Measurements from ENCODE around the gene FSTL4.

FSTL4 gene

DNA sequence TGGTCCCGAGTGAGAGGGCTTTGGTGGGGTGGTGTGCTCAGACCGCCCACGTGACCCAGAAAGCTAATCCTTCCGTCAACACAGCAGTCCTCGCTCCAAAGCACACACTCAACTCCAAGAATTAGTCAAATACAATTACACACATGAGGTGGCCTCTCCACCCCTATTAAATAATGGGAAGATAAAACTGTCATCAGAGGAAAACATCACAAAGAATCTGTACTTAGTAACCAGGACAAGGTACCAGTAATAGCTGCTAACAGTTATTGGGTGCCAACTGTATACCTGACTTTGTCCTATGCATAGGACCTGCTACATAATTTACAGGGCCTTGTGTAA, 337.8 kb downstream of the FSTL4 start:
- no peaks in the 10 kb centered on the region for H3K36me3 ChIP-seq (ENCODE audit: control insufficient read depth, insufficient read depth, low read length)
- WGBS, 2 experiments (ENCODE audit: insufficient coverage in 2 of 2): no CpG with 5 or more reads among the region's 5 CpGs
- H3K9me3 ChIP-seq (ENCODE audit: control insufficient read depth, low read length): peaks cover 4% of the 10 kb centered on the region
- no peak overlapping the region for H3K4me3 ChIP-seq (ENCODE audit: extremely low read depth, insufficient read depth, low read length, poor library complexity, severe bottlenecking)
- H3K4me1 ChIP-seq (ENCODE audit: control insufficient read depth, insufficient read depth, low read length, poor library complexity, severe bottlenecking): peaks cover 12% of the 10 kb centered on the region
- H3K27ac ChIP-seq (ENCODE audit: low read depth, low read length, severe bottlenecking): no peak overlapping the region

- no peaks in the 10 kb centered on the region for H3K9me3 ChIP-seq (ENCODE audit: control insufficient read depth, low read length)
- no peak overlapping the region for H3K27ac ChIP-seq (ENCODE audit: low read depth, low read length, severe bottlenecking)
- 61 to 76% methylated on average over 8 of the region's 8 CpGs for WGBS, 2 experiments (ENCODE audit: insufficient coverage in 2 of 2)
- H3K4me1 ChIP-seq (ENCODE audit: control insufficient read depth, insufficient read depth, low read length, poor library complexity, severe bottlenecking): peaks cover 12% of the 10 kb centered on the region
- H3K4me3 ChIP-seq (ENCODE audit: extremely low read depth, insufficient read depth, low read length, poor library complexity, severe bottlenecking): no peak overlapping the region
- H3K36me3 ChIP-seq (ENCODE audit: control insufficient read depth, insufficient read depth, low read length): no peaks in the 10 kb centered on the region
These were observed 338.4 kb downstream of the FSTL4 start for GRCh38 chr5:133273661-133274596.

GRCh38 chr5:133272345-133272744, 340.0 kb downstream of the FSTL4 start:
- no peaks in the 10 kb centered on the region for H3K9me3 ChIP-seq (ENCODE audit: control insufficient read depth, low read length)
- H3K4me3 ChIP-seq (ENCODE audit: extremely low read depth, insufficient read depth, low read length, poor library complexity, severe bottlenecking): no peak overlapping the region
- H3K36me3 ChIP-seq (ENCODE audit: control insufficient read depth, insufficient read depth, low read length): no peaks in the 10 kb centered on the region
- no peak overlapping the region for H3K27ac ChIP-seq (ENCODE audit: low read depth, low read length, severe bottlenecking)
- 93 to 97% methylated on average over 14 of the region's 16 CpGs for WGBS, 2 experiments (ENCODE audit: insufficient coverage in 2 of 2)
- H3K4me1 ChIP-seq (ENCODE audit: control insufficient read depth, insufficient read depth, low read length, poor library complexity, severe bottlenecking): peaks cover 12% of the 10 kb centered on the region

GRCh38 chr5:133271606-133272005, 340.7 kb downstream of the FSTL4 start:
- peaks cover 12% of the 10 kb centered on the region for H3K4me1 ChIP-seq (ENCODE audit: control insufficient read depth, insufficient read depth, low read length, poor library complexity, severe bottlenecking)
- no peak overlapping the region for H3K27ac ChIP-seq (ENCODE audit: low read depth, low read length, severe bottlenecking)
- H3K4me3 ChIP-seq (ENCODE audit: extremely low read depth, insufficient read depth, low read length, poor library complexity, severe bottlenecking): no peak overlapping the region
- H3K36me3 ChIP-seq (ENCODE audit: control insufficient read depth, insufficient read depth, low read length): no peaks in the 10 kb centered on the region
- H3K9me3 ChIP-seq (ENCODE audit: control insufficient read depth, low read length): no peaks in the 10 kb centered on the region
- WGBS, 2 experiments (ENCODE audit: insufficient coverage in 2 of 2): 100% methylated on average over 2 of the region's 5 CpGs

- H3K27ac ChIP-seq (ENCODE audit: low read depth, low read length, severe bottlenecking): no peak overlapping the region
- no peaks in the 10 kb centered on the region for H3K36me3 ChIP-seq (ENCODE audit: control insufficient read depth, insufficient read depth, low read length)
- 94 to 100% methylated on average over 3 to 4 of the region's 5 CpGs for WGBS, 2 experiments (ENCODE audit: insufficient coverage in 2 of 2)
- H3K4me3 ChIP-seq (ENCODE audit: extremely low read depth, insufficient read depth, low read length, poor library complexity, severe bottlenecking): no peak overlapping the region
- peaks cover 12% of the 10 kb centered on the region for H3K4me1 ChIP-seq (ENCODE audit: control insufficient read depth, insufficient read depth, low read length, poor library complexity, severe bottlenecking)
- H3K9me3 ChIP-seq (ENCODE audit: control insufficient read depth, low read length): no peaks in the 10 kb centered on the region
These were observed 342.6 kb downstream of the FSTL4 start for GRCh38 chr5:133269691-133270090.

GRCh38 chr5:133267601-133268000, 344.7 kb downstream of the FSTL4 start:
- Histone ChIP-seq H3K4me3 (ENCODE audit: extremely low read depth, insufficient read depth, low read length, poor library complexity, severe bottlenecking) (no peak overlapping the region), H3K27ac (ENCODE audit: low read depth, low read length, severe bottlenecking) (no peak overlapping the region), H3K36me3 (ENCODE audit: control insufficient read depth, insufficient read depth, low read length) (no peaks in the 10 kb centered on the region), H3K4me1 (ENCODE audit: control insufficient read depth, insufficient read depth, low read length, poor library complexity, severe bottlenecking) (no peaks in the 10 kb centered on the region), H3K9me3 (ENCODE audit: control insufficient read depth, low read length) (no peaks in the 10 kb centered on the region)
- 86 to 90% methylated on average over 1 of the region's 1 CpG for WGBS, 2 experiments (ENCODE audit: insufficient coverage in 2 of 2)

GRCh38 chr5:133266966-133267365, 345.4 kb downstream of the FSTL4 start:
- WGBS, 2 experiments (ENCODE audit: insufficient coverage in 2 of 2): 93 to 96% methylated on average over 3 to 4 of the region's 4 CpGs
- H3K4me1 ChIP-seq (ENCODE audit: control insufficient read depth, insufficient read depth, low read length, poor library complexity, severe bottlenecking): no peaks in the 10 kb centered on the region
- H3K27ac ChIP-seq (ENCODE audit: low read depth, low read length, severe bottlenecking): no peak overlapping the region
- H3K36me3 ChIP-seq (ENCODE audit: control insufficient read depth, insufficient read depth, low read length): no peaks in the 10 kb centered on the region
- H3K9me3 ChIP-seq (ENCODE audit: control insufficient read depth, low read length): no peaks in the 10 kb centered on the region
- H3K4me3 ChIP-seq (ENCODE audit: extremely low read depth, insufficient read depth, low read length, poor library complexity, severe bottlenecking): no peak overlapping the region

DNA sequence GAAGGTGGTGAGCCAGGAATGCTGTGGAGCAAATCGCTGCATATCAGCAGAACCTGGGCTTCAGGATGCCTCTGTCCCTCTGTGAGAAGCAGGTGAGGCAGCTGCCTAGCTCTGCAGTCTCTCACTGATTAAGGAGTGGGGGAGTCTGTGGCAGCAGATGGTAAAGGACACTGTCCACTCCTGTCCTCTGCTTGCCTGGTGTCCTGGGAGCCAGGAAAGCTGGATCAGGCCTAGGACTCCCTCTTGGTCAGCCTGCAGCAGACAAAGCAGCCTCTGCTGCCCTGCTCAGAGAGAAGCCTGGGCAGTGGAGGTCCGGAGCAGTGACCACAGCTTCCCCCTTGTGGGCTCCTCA, 345.8 kb downstream of the FSTL4 start:
- H3K4me3 ChIP-seq (ENCODE audit: extremely low read depth, insufficient read depth, low read length, poor library complexity, severe bottlenecking): no peak overlapping the region
- H3K27ac ChIP-seq (ENCODE audit: low read depth, low read length, severe bottlenecking): no peak overlapping the region
- H3K36me3 ChIP-seq (ENCODE audit: control insufficient read depth, insufficient read depth, low read length): no peaks in the 10 kb centered on the region
- H3K4me1 ChIP-seq (ENCODE audit: control insufficient read depth, insufficient read depth, low read length, poor library complexity, severe bottlenecking): no peaks in the 10 kb centered on the region
- 88 to 94% methylated on average over 2 of the region's 2 CpGs for WGBS, 2 experiments (ENCODE audit: insufficient coverage in 2 of 2)
- H3K9me3 ChIP-seq (ENCODE audit: control insufficient read depth, low read length): no peaks in the 10 kb centered on the region

DNA sequence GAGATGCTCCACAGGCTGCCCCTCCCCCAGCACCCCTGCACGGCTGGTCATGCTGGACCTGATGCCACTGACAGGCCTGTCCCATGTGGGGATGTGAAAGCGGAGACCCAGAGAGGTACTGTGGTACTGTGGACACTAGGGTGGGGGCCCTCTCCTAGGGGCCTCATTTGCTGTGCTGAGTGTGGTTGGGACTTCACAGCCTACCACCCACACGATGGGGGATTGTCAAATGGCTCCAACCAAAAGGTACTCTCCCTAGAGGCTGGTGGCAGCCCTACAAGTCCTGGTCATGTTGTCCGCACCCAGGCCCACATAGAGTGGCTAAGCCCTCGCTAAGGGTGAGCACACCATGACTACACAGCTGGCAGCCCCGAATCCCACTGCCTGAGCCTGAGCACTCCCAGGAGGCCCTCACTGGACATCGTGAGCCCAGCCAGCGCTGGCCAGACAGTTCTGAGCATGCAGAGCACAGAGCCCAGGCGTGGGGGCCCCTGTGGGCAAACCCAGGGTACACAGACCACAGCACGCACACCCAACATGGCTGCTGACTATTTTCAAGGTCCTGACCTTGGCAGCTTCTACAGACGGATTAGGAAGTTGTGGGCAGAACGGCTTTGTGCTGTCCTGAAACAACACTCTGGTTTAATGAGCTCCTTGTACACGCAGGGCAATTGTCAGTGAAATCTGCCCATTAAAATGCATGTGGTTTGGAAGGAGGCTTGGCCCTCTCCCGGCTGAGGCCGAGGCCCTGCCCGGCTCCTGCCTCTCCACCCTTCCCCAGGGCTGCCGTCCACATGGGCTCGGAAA, 346.4 kb downstream of the FSTL4 start:
- Histone ChIP-seq H3K4me3 (ENCODE audit: extremely low read depth, insufficient read depth, low read length, poor library complexity, severe bottlenecking) (no peak overlapping the region), H3K9me3 (ENCODE audit: control insufficient read depth, low read length) (no peaks in the 10 kb centered on the region), H3K27ac (ENCODE audit: low read depth, low read length, severe bottlenecking) (no peak overlapping the region), H3K4me1 (ENCODE audit: control insufficient read depth, insufficient read depth, low read length, poor library complexity, severe bottlenecking) (no peaks in the 10 kb centered on the region), H3K36me3 (ENCODE audit: control insufficient read depth, insufficient read depth, low read length) (no peaks in the 10 kb centered on the region)
- 90% methylated on average over 13 to 15 of the region's 18 CpGs for WGBS, 2 experiments (ENCODE audit: insufficient coverage in 2 of 2)

- H3K27ac ChIP-seq (ENCODE audit: low read depth, low read length, severe bottlenecking): no peak overlapping the region
- H3K4me3 ChIP-seq (ENCODE audit: extremely low read depth, insufficient read depth, low read length, poor library complexity, severe bottlenecking): no peak overlapping the region
- no peaks in the 10 kb centered on the region for H3K9me3 ChIP-seq (ENCODE audit: control insufficient read depth, low read length)
- H3K36me3 ChIP-seq (ENCODE audit: control insufficient read depth, insufficient read depth, low read length): no peaks in the 10 kb centered on the region
- no peaks in the 10 kb centered on the region for H3K4me1 ChIP-seq (ENCODE audit: control insufficient read depth, insufficient read depth, low read length, poor library complexity, severe bottlenecking)
- WGBS, 2 experiments (ENCODE audit: insufficient coverage in 2 of 2): 91 to 95% methylated on average over 4 of the region's 5 CpGs
These were observed 347.1 kb downstream of the FSTL4 start for GRCh38 chr5:133265257-133265656.

- H3K4me1 ChIP-seq (ENCODE audit: control insufficient read depth, insufficient read depth, low read length, poor library complexity, severe bottlenecking): no peaks in the 10 kb centered on the region
- no peak overlapping the region for H3K4me3 ChIP-seq (ENCODE audit: extremely low read depth, insufficient read depth, low read length, poor library complexity, severe bottlenecking)
- H3K9me3 ChIP-seq (ENCODE audit: control insufficient read depth, low read length): no peaks in the 10 kb centered on the region
- WGBS, 2 experiments (ENCODE audit: insufficient coverage in 2 of 2): 87 to 90% methylated on average over 3 of the region's 4 CpGs
- no peak overlapping the region for H3K27ac ChIP-seq (ENCODE audit: low read depth, low read length, severe bottlenecking)
- no peaks in the 10 kb centered on the region for H3K36me3 ChIP-seq (ENCODE audit: control insufficient read depth, insufficient read depth, low read length)
These were observed 349.7 kb downstream of the FSTL4 start for GRCh38 chr5:133262690-133263089.
